ENCODE data around the gene CUBN.

CUBN gene

GRCh38 chr10:17065273-17065672, 64.3 kb downstream of the CUBN start:
- no peak for DNase-seq

- no peak for DNase-seq
Measured at GRCh38 chr10:17064435-17064834, 65.2 kb downstream of the CUBN start.

GRCh38 chr10:17062955-17063484, 66.6 kb downstream of the CUBN start:
- DNase-seq, result no peak

GRCh38 chr10:17062493-17062892, 67.1 kb downstream of the CUBN start:
- no peak for DNase-seq

- no peak for DNase-seq
Measured at GRCh38 chr10:17062009-17062408, 67.6 kb downstream of the CUBN start.

GRCh38 chr10:17061418-17061817, 68.2 kb downstream of the CUBN start:
- DNase-seq, result no peak

- no peak for DNase-seq
Measured at GRCh38 chr10:17060289-17060688, 69.3 kb downstream of the CUBN start.

- no peak for DNase-seq
Measured at GRCh38 chr10:17059197-17059688, 70.4 kb downstream of the CUBN start.

GRCh38 chr10:17058093-17058492, 71.5 kb downstream of the CUBN start:
- DNase-seq, result no peak

GRCh38 chr10:17056781-17057428, 72.7 kb downstream of the CUBN start:
- DNase-seq, result no peak

GRCh38 chr10:17053513-17053912, 76.1 kb downstream of the CUBN start:
- DNase-seq, result no peak

- DNase-seq, result no peak
Measured at GRCh38 chr10:17053061-17053460, 76.5 kb downstream of the CUBN start.

GRCh38 chr10:17051851-17052250, 77.8 kb downstream of the CUBN start:
- DNase-seq, result no peak

GRCh38 chr10:17049195-17049594, 80.4 kb downstream of the CUBN start:
- no peak for DNase-seq

GRCh38 chr10:17047908-17048307, 81.7 kb downstream of the CUBN start:
- no peak for DNase-seq

GRCh38 chr10:17046989-17047388, 82.6 kb downstream of the CUBN start:
- no peak for DNase-seq

- no peak for DNase-seq
Measured at GRCh38 chr10:17043586-17043985, 86.0 kb downstream of the CUBN start.

- no peak for DNase-seq
Measured at GRCh38 chr10:17041626-17042520, 87.7 kb downstream of the CUBN start.

- DNase-seq, result no peak
Measured at GRCh38 chr10:17038627-17039026, 91.0 kb downstream of the CUBN start.

- DNase-seq, result no peak
Measured at GRCh38 chr10:17037910-17038309, 91.7 kb downstream of the CUBN start.

GRCh38 chr10:17035446-17035845, 94.2 kb downstream of the CUBN start:
- DNase-seq, result no peak

- no peak for DNase-seq
Measured at GRCh38 chr10:17033529-17034260, 95.9 kb downstream of the CUBN start.
